SK-N-MC (cell line): Measurements from ENCODE around the gene PCDH15.
"Not testable (repeated sequence)": the region's sequence is repeated elsewhere in the genome, so short reads cannot be mapped to it uniquely, and the experiment has no call there.

Experiments used
- DNase-seq: peaks from one replicate; pipeline ENCODE4 v3.0.0-alpha.2; 2011; ENCODE audit warnings: low read depth, low spot score
- H3K27ac ChIP-seq: fragments of 200-600 bp; sonication (generic); 2 replicates; pipeline ENCODE4 v1.5.1; 2016; ENCODE audit warnings: mixed run types
- H3K36me3 ChIP-seq: fragments of 200-600 bp; sonication (generic); 2 replicates; pipeline ENCODE4 v1.6.1; 2017; ENCODE audit warnings: antibody characterized with exemption, low read length, mixed read lengths; ENCODE audit not compliant: insufficient read depth
- H3K4me3 ChIP-seq: fragments of 200-600 bp; sonication (generic); 2 replicates; pipeline ENCODE4 v1.5.1; 2016
- H3K9ac ChIP-seq: fragments of 200-600 bp; sonication (generic); 2 replicates; pipeline ENCODE4 v1.8.0; 2017; ENCODE audit warnings: mixed run types, mixed read lengths; ENCODE audit not compliant: insufficient read length
- H3K9me3 ChIP-seq: fragments of 200-600 bp; sonication (generic); 2 replicates; pipeline ENCODE4 v1.6.1; 2017; ENCODE audit warnings: low read depth, mild to moderate bottlenecking, antibody characterized with exemption, low read length, moderate library complexity, mixed read lengths
- EZH2 ChIP-seq: fragments of 200-600 bp; sonication (generic); IDR thresholded peaks from one replicate; pipeline ENCODE4 v1.6.1; 2017; ENCODE audit warnings: antibody characterized with exemption
- FOXP2 ChIP-seq: optimal IDR thresholded peaks from 2 replicates; pipeline ENCODE3; 2011; ENCODE audit warnings: mild to moderate bottlenecking, moderate library complexity; ENCODE audit not compliant: insufficient read depth; ENCODE audit errors: extremely low read length, control extremely low read depth
- POLR2AphosphoS5 ChIP-seq: IDR thresholded peaks from 2 replicates; pipeline ENCODE4 v1.6.1; 2012; ENCODE audit warnings: mild to moderate bottlenecking, low read depth, low read length, borderline replicate concordance

PCDH15 gene

GRCh38 chr10:54559498-54559897, 241.5 kb downstream of the PCDH15 start:
- H3K4me3 ChIP-seq = no peak overlapping the region
- H3K27ac ChIP-seq = no peak overlapping the region
- TF ChIP-seq POLR2AphosphoS5 (no peak), FOXP2 (no peak), EZH2 (no peak)
- no peaks in the 10 kb centered on the region for H3K9me3 ChIP-seq
- no peaks in the 10 kb centered on the region for H3K36me3 ChIP-seq
- no peak for DNase-seq
- H3K9ac ChIP-seq = no peak overlapping the region

- H3K27ac ChIP-seq = no peak overlapping the region
- no peak for DNase-seq
- H3K9ac ChIP-seq = no peak overlapping the region
- no peaks in the 10 kb centered on the region for H3K9me3 ChIP-seq
- TF ChIP-seq POLR2AphosphoS5 (no peak), EZH2 (no peak), FOXP2 (no peak)
- H3K4me3 ChIP-seq = no peak overlapping the region
- H3K36me3 ChIP-seq = no peaks in the 10 kb centered on the region
These were observed 247.0 kb downstream of the PCDH15 start for GRCh38 chr10:54554028-54554427.

GRCh38 chr10:54550016-54550415, 251.0 kb downstream of the PCDH15 start:
- Histone ChIP-seq H3K27ac (no peak overlapping the region), H3K4me3 (no peak overlapping the region), H3K36me3 (no peaks in the 10 kb centered on the region), H3K9me3 (no peaks in the 10 kb centered on the region), H3K9ac (no peak overlapping the region)
- no peak for DNase-seq
- TF ChIP-seq FOXP2 = no peak
- no peak for TF ChIP-seq EZH2
- TF ChIP-seq POLR2AphosphoS5 = no peak

DNA sequence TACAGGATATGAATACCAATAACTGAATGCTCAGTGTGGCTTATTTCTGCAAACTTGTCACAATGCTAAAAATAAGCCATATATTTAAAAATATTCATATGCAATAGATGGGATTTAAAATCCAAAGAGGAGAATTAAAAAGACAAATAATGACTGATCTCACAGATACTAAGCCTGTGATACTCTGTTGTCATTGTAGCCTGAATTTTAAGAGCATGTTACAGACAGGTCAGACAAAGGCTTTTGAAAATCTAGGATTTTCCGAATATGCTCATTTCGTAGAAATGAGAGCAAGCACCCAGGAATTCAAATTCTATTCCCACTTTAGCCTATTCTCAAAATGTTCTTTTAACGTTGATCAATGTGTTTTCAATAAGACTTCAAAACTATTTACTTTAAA, 269.7 kb downstream of the PCDH15 start:
- DNase-seq = no peak
- no peaks in the 10 kb centered on the region for H3K36me3 ChIP-seq
- H3K27ac ChIP-seq = no peak overlapping the region
- no peak overlapping the region for H3K9ac ChIP-seq
- TF ChIP-seq POLR2AphosphoS5 = no peak
- TF ChIP-seq EZH2 = no peak
- no peak overlapping the region for H3K4me3 ChIP-seq
- no peaks in the 10 kb centered on the region for H3K9me3 ChIP-seq

DNA sequence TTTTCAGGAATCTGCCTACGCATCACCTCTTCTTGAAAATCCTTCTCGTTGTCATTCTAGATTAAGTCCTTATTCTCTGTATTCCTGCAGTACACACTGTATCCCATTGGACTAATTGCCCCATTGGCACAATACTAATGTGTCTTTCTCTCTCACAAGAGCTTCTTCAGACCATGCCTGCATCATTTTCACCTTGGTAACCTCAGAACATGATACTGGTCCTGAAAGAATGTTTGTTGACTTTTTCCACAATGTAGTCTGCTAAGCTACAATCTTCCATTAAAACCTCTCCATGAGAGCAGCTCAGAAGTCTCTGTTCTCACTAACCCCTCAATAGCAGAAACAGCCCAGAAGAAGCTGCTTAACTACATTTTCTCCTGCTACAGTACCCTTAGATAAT, 270.7 kb downstream of the PCDH15 start:
- Histone ChIP-seq H3K9ac (no peak overlapping the region), H3K27ac (no peak overlapping the region), H3K36me3 (no peaks in the 10 kb centered on the region), H3K9me3 (no peaks in the 10 kb centered on the region), H3K4me3 (no peak overlapping the region)
- TF ChIP-seq EZH2 = no peak
- TF ChIP-seq FOXP2 = no peak
- TF ChIP-seq POLR2AphosphoS5 = no peak
- no peak for DNase-seq

DNA sequence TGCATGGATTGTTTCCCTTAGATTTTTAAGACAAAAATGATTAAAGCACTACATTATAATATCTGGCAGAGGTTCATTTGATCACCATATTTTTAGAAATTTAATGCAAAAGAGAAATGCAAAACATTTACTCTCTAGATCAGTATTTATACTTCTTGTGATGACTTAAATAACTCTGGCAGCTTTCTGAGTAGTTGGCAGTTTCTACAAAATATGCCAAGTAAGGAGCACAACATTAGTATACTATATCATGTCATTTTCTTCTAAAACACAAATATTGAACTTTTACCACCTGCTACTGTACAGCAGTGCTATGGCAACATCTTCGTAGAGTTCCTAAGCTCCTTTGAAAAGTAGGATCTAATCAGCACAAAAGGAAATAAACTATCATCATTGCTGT, 275.2 kb downstream of the PCDH15 start:
- no peak overlapping the region for H3K27ac ChIP-seq
- TF ChIP-seq POLR2AphosphoS5 = no peak
- no peak for TF ChIP-seq FOXP2
- no peak for TF ChIP-seq EZH2
- H3K9me3 ChIP-seq = no peaks in the 10 kb centered on the region
- no peak overlapping the region for H3K4me3 ChIP-seq
- no peaks in the 10 kb centered on the region for H3K36me3 ChIP-seq
- no peak for DNase-seq
- no peak overlapping the region for H3K9ac ChIP-seq

DNA sequence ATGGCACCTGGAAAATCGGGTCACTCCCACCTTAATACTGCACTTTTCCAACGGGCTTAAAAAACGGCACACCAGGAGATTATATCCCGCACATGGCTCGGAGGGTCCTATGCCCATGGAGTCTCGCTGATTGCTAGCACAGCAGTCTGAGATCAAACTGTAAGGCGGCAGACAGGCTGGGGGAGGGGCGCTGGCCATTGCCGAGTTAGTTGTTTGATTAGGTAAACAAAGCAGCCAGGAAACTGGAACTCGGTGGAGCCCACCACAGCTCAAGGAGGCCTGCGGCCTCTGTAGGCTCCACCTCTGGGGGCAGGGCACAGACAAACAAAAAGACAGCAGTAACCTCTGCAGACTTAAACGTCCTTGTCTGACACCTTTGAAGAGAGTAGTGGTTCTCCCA, 285.8 kb downstream of the PCDH15 start:
- not testable (repeated sequence) for H3K36me3 ChIP-seq, H3K9ac ChIP-seq, DNase-seq, H3K9me3 ChIP-seq, H3K4me3 ChIP-seq, H3K27ac ChIP-seq

DNA sequence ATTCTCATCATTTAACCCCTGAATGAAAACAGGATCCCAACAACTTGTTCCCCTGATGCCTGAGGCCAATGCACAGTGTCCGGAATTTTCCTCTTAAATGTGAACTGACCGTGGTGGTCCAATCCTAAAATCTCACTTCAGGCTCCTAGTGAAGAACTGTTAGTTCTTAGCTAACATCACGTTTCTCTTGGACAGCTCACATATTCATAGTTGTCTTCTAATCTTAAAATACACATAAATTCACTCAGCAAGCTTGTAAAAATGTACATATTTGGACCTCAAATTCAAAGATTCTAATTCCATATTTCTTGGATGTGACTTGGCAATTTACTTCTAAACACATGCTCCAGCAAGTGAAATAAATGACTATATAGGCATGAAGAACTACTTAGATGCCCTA, 297.2 kb downstream of the PCDH15 start:
- H3K4me3 ChIP-seq = no peak overlapping the region
- no peak for DNase-seq
- no peaks in the 10 kb centered on the region for H3K9me3 ChIP-seq
- H3K27ac ChIP-seq = no peak overlapping the region
- no peak overlapping the region for H3K9ac ChIP-seq
- TF ChIP-seq FOXP2 (no peak), EZH2 (no peak), POLR2AphosphoS5 (no peak)
- H3K36me3 ChIP-seq = no peaks in the 10 kb centered on the region

DNA sequence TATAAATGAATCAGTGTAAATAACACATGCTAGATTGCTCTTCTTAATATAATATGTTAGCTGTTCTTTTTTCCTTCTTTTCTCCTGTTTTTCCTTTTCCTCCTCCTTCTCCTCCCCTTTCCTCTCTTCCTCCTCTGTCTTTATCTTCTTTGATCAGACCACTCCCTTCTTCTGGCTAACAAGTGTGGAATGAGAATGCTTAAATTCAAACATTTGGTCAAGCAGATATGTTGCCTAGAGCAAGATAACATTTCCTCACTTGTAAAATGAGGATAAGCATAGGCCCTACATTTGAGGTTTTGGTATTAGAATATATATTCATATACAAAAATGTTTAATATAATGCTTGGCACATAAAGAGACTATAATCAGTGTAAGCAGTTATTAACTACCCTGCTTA, 299.1 kb downstream of the PCDH15 start:
- Histone ChIP-seq H3K9ac (no peak overlapping the region), H3K36me3 (no peaks in the 10 kb centered on the region), H3K27ac (no peak overlapping the region; the same call in 1 of the 2 replicates), H3K4me3 (no peak overlapping the region), H3K9me3 (no peaks in the 10 kb centered on the region)
- TF ChIP-seq POLR2AphosphoS5 = no peak
- TF ChIP-seq EZH2 = no peak
- TF ChIP-seq FOXP2 = no peak
- no peak for DNase-seq
